Neural cell (in vitro differentiated cells): ENCODE results near the gene TEX54. TPM values are rescaled to one million over a fixed set of nuclear protein-coding genes. Genes with fewer than 3 reads are reported as not detected.

Experiments
- H2AFZ ChIP-seq: fragments of 200-600, 300-800 bp; sonication (generic), shearing (Covaris generic); 2 replicates; pipeline ENCODE4 v1.6.0; 2014; ENCODE audit warnings: low read depth, mild to moderate bottlenecking, antibody characterized with exemption, low read length, moderate library complexity
- H3F3A ChIP-seq: fragments of 200-600 bp; shearing (Covaris generic); 2 replicates; pipeline ENCODE4 v1.6.1; 2016; ENCODE audit warnings: mild to moderate bottlenecking, moderate library complexity, mixed read lengths, antibody characterized with exemption, low read length; ENCODE audit not compliant: insufficient read depth, poor library complexity, severe bottlenecking
- H3K27ac ChIP-seq: fragments of 200-600, 300-800 bp; sonication (generic), shearing (Covaris generic); 2 replicates; pipeline ENCODE4 v1.5.1; 2014; ENCODE audit warnings: mild to moderate bottlenecking, low read length, moderate library complexity
- H3K27me3 ChIP-seq: fragments of 300-800, 200-600 bp; sonication (generic), shearing (Covaris generic); 2 replicates; pipeline ENCODE4 v1.6.0; 2014; ENCODE audit warnings: mild to moderate bottlenecking, low read depth, low read length, moderate library complexity; ENCODE audit not compliant: insufficient read depth
- H3K36me3 ChIP-seq: fragments of 300-800, 200-600 bp; sonication (generic), shearing (Covaris generic); 2 replicates; pipeline ENCODE4 v1.5.1; 2014; ENCODE audit warnings: mild to moderate bottlenecking, antibody characterized with exemption, low read length, moderate library complexity; ENCODE audit not compliant: insufficient read depth
- H3K4me2 ChIP-seq: fragments of 300-800, 200-600 bp; sonication (generic), shearing (Covaris generic); 2 replicates; pipeline ENCODE4 v1.6.0; 2014; ENCODE audit warnings: mild to moderate bottlenecking, low read length
- H3K4me3 ChIP-seq: fragments of 300-800, 200-600 bp; sonication (generic), shearing (Covaris generic); 2 replicates; pipeline ENCODE4 v1.5.1; 2014; ENCODE audit warnings: mild to moderate bottlenecking, low read length, moderate library complexity
- H3K79me2 ChIP-seq: fragments of 200-600 bp; shearing (Covaris generic); replicated peaks from 2 replicates; pipeline ENCODE4 v1.6.0; 2014; ENCODE audit warnings: mild to moderate bottlenecking, low read length, moderate library complexity; ENCODE audit not compliant: insufficient read depth
- H3K9ac ChIP-seq: fragments of 300-800, 200-600 bp; sonication (generic), shearing (Covaris generic); 2 replicates; pipeline ENCODE4 v1.6.1; 2016; ENCODE audit warnings: mild to moderate bottlenecking, low read length, mixed read lengths
- H3K9me2 ChIP-seq: fragments of 200-600 bp; shearing (Covaris generic); 2 replicates; pipeline ENCODE4 v1.6.1; 2016; ENCODE audit warnings: mild to moderate bottlenecking, low read length, mixed read lengths; ENCODE audit not compliant: insufficient read depth
- H3K9me3 ChIP-seq: fragments of 200-600, 300-800 bp; sonication (generic), shearing (Covaris generic); 2 replicates; pipeline ENCODE4 v1.6.1; 2016; ENCODE audit warnings: mild to moderate bottlenecking, mixed run types, low read length, moderate library complexity, mixed read lengths
- H4K20me1 ChIP-seq: fragments of 200-600 bp; shearing (Covaris generic); 2 replicates; pipeline ENCODE4 v1.6.1; 2016; ENCODE audit warnings: mild to moderate bottlenecking, mixed run types; ENCODE audit not compliant: insufficient read depth
- EP300 ChIP-seq: fragments of 450-650 bp; conservative IDR thresholded peaks from 2 replicates; pipeline ENCODE4 v1.6.1; 2014; ENCODE audit warnings: antibody characterized with exemption, mild to moderate bottlenecking, moderate library complexity; ENCODE audit not compliant: poor library complexity, severe bottlenecking
- EZH2 ChIP-seq: fragments of 200-600, 300-800 bp; shearing (Covaris generic), sonication (generic); IDR thresholded peaks from 2 replicates; pipeline ENCODE4 v1.6.1; 2014; ENCODE audit warnings: antibody characterized with exemption, low read length, borderline replicate concordance, mild to moderate bottlenecking; ENCODE audit not compliant: insufficient read depth, poor library complexity, severe bottlenecking
- MXI1 ChIP-seq: fragments of 450-650 bp; conservative IDR thresholded peaks from 2 replicates; pipeline ENCODE4 v1.6.1; 2014; ENCODE audit warnings: antibody characterized with exemption, mild to moderate bottlenecking; ENCODE audit not compliant: poor library complexity, severe bottlenecking
- POLR2AphosphoS5 ChIP-seq: IDR thresholded peaks from 2 replicates; pipeline ENCODE4 v1.6.1; 2012
- RAD21 ChIP-seq: fragments of 450-650 bp; conservative IDR thresholded peaks from 2 replicates; pipeline ENCODE4 v1.6.1; 2014; ENCODE audit warnings: antibody characterized with exemption, mild to moderate bottlenecking, moderate library complexity
- SMC3 ChIP-seq: fragments of 450-650 bp; conservative IDR thresholded peaks from 2 replicates; pipeline ENCODE4 v1.6.1; 2014; ENCODE audit warnings: antibody characterized with exemption, mild to moderate bottlenecking, moderate library complexity; ENCODE audit not compliant: poor library complexity
- TAF1 ChIP-seq: IDR thresholded peaks from 2 replicates; pipeline ENCODE4 v1.6.1; 2012; ENCODE audit warnings: low read depth
- polyA plus RNA-seq: library from polyadenylated mRNA; depleted of rRNA; stranded (reverse); fragments of >200 nt; gene quantifications from 2 replicates; pipeline ENCODE4 v1.2.3, GENCODE V29; 2014
- TF ChIP-seq, protein P1 (sequence below): fragments of 450-650 bp; IDR thresholded peaks from 2 replicates; pipeline ENCODE4 v1.5.1; 2014; ENCODE audit warnings: antibody characterized with exemption, mild to moderate bottlenecking, moderate library complexity; ENCODE audit not compliant: poor library complexity, severe bottlenecking
- TF ChIP-seq, protein P2 (sequence below): IDR thresholded peaks from 2 replicates; pipeline ENCODE4 v1.6.1; 2012; ENCODE audit warnings: borderline replicate concordance

TEX54 gene
- polyA plus RNA-seq, 1 donor from 2014 or later, result not detected

DNA sequence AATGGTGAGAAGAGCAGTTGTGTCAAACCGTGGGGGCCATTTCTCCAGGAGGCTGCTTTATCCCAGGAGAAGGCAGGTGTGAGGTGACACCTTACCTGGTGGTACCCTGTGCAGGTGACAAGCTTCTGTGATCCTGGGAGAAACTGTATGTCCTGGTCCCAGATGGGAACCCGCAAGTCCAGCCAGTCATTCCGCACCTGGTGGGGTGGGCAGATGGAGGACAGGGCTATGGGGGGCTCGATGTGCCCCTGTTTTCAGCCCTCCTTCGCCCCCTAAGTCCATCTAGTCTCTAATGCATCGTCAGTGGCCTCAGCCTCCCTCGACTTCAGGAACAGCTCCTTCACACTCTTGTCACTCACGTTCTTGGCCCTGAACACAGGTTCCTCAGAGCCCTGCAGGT lies 2.7 kb upstream of the TEX54 start:
- no peak overlapping the region for H3K9ac ChIP-seq
- H3K27ac ChIP-seq, result no peak overlapping the region
- H3K9me2 ChIP-seq, result no peaks in the 10 kb centered on the region
- H3K27me3 ChIP-seq, result no peaks in the 10 kb centered on the region
- no peaks in the 10 kb centered on the region for H3F3A ChIP-seq
- H3K4me3 ChIP-seq, result no peak overlapping the region
- H3K9me3 ChIP-seq, result no peaks in the 10 kb centered on the region
- H4K20me1 ChIP-seq, result no peaks in the 10 kb centered on the region
- no peak for TF ChIP-seq EZH2
- no peak for TF ChIP-seq MXI1
- TF ChIP-seq, protein P1, sequence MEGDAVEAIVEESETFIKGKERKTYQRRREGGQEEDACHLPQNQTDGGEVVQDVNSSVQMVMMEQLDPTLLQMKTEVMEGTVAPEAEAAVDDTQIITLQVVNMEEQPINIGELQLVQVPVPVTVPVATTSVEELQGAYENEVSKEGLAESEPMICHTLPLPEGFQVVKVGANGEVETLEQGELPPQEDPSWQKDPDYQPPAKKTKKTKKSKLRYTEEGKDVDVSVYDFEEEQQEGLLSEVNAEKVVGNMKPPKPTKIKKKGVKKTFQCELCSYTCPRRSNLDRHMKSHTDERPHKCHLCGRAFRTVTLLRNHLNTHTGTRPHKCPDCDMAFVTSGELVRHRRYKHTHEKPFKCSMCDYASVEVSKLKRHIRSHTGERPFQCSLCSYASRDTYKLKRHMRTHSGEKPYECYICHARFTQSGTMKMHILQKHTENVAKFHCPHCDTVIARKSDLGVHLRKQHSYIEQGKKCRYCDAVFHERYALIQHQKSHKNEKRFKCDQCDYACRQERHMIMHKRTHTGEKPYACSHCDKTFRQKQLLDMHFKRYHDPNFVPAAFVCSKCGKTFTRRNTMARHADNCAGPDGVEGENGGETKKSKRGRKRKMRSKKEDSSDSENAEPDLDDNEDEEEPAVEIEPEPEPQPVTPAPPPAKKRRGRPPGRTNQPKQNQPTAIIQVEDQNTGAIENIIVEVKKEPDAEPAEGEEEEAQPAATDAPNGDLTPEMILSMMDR, result no peak
- TF ChIP-seq, protein P2, sequence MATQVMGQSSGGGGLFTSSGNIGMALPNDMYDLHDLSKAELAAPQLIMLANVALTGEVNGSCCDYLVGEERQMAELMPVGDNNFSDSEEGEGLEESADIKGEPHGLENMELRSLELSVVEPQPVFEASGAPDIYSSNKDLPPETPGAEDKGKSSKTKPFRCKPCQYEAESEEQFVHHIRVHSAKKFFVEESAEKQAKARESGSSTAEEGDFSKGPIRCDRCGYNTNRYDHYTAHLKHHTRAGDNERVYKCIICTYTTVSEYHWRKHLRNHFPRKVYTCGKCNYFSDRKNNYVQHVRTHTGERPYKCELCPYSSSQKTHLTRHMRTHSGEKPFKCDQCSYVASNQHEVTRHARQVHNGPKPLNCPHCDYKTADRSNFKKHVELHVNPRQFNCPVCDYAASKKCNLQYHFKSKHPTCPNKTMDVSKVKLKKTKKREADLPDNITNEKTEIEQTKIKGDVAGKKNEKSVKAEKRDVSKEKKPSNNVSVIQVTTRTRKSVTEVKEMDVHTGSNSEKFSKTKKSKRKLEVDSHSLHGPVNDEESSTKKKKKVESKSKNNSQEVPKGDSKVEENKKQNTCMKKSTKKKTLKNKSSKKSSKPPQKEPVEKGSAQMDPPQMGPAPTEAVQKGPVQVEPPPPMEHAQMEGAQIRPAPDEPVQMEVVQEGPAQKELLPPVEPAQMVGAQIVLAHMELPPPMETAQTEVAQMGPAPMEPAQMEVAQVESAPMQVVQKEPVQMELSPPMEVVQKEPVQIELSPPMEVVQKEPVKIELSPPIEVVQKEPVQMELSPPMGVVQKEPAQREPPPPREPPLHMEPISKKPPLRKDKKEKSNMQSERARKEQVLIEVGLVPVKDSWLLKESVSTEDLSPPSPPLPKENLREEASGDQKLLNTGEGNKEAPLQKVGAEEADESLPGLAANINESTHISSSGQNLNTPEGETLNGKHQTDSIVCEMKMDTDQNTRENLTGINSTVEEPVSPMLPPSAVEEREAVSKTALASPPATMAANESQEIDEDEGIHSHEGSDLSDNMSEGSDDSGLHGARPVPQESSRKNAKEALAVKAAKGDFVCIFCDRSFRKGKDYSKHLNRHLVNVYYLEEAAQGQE, result no peak
- TF ChIP-seq EP300, result no peak
- TF ChIP-seq SMC3, result no peak
- TF ChIP-seq RAD21, result no peak
- no peak for TF ChIP-seq TAF1
- no peak for TF ChIP-seq POLR2AphosphoS5
- no peak overlapping the region for H2AFZ ChIP-seq
- no peaks in the 10 kb centered on the region for H3K36me3 ChIP-seq
- H3K4me2 ChIP-seq, result no peak overlapping the region
- peaks cover 31% of the 10 kb centered on the region for H3K79me2 ChIP-seq

DNA sequence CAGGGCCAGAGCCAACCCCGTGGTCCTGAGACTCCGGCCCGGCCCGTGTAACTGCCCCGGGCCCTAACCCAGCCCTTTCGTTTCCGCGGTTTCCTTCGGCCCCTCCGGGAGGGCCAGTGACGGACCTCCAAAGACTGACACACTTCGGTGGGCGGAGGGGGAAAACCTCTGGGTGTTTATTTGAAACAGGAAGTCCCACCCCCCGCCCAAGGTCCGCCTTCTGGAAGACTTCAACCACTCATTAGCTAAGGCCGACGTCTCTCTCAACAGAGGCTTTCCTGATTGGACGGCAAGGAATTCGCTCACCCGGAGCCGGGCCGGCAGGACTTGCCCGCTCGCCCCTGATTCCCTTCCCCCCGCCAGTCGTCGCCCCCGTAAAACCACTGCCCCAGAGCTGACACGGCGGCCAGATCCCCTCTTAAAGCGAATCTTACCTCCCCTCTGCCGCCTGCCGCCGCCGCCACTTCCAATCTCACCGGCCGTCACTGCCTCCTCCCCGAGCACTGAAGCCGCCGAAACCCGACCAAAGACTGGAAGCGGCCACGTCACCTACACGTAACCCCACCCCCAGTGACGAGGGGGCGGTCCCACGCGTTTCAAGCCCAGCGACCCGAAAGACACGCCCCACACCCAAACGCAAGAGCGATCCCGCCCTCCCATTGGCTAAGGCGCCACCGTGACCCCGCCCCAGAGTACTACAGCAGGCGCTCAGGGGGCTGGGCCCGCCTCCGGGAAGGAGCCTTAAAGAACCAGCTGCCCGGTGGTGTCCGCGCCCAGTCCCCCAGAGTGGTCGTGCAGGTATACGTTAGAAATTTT lies 913 bp downstream of the TEX54 start, which contains the start of gene STX5:
Gene STX5, minus strand, starts transcription at position 532 of the 816 bp plus-strand sequence. CDS start 808 bp downstream, outside the sequence.
- Histone ChIP-seq H3K36me3 (no peaks in the 10 kb centered on the region), H3K27ac (peak within 1 kb of the TSS; percentile 91), H3K9me2 (no peaks in the 10 kb centered on the region), H3F3A (no peaks in the 10 kb centered on the region), H3K4me3 (peak within 1 kb of the TSS; percentile 98), H3K9me3 (no peaks in the 10 kb centered on the region), H3K9ac (peak within 1 kb of the TSS; percentile 95), H3K4me2 (peak within 1 kb of the TSS; percentile 80), H3K79me2 (peaks cover 32% of the 10 kb centered on the region), H4K20me1 (no peaks in the 10 kb centered on the region), H2AFZ (peak within 1 kb of the TSS; percentile 49), H3K27me3 (no peaks in the 10 kb centered on the region)
- peak; percentile 97 for TF ChIP-seq TAF1
- TF ChIP-seq EZH2, result no peak
- TF ChIP-seq, protein P1, result no peak
- TF ChIP-seq MXI1, result peak; percentile 64
- TF ChIP-seq EP300, result peak; percentile 58
- peak; percentile 30 for TF ChIP-seq SMC3
- TF ChIP-seq, protein P2, result peak; percentile 94
- peak; percentile 98 for TF ChIP-seq POLR2AphosphoS5
- TF ChIP-seq RAD21, result peak; percentile 6
